Central memory CD8-positive, alpha-beta T cell (primary cell): ENCODE measurements around the gene ENOSF1.

ENCODE experiments used
- ATAC-seq: fragments of 150-1000 bp; cut with Tn5 transposase; replicated peaks from 2 replicates; pipeline ENCODE4 v1.10.0; 2022; ENCODE audit warnings: mild to moderate bottlenecking, moderate FRiP score, moderate number of reproducible peaks; ENCODE audit not compliant: poor library complexity, severe bottlenecking; ENCODE audit errors: extremely low read depth
- DNase-seq, 2 donors: peaks; one replicate each; pipeline ENCODE4 v3.0.0; 2021; ENCODE audit warnings: low spot score in 2 of 2
- H3K27ac Mint-ChIP-seq: one replicate; pipeline ENCODE4 v1.8.0; 2022; ENCODE audit warnings: low read depth, mild to moderate bottlenecking, moderate library complexity, mixed read lengths
- H3K27me3 Mint-ChIP-seq: one replicate; pipeline ENCODE4 v1.8.0; 2022; ENCODE audit warnings: mixed read lengths
- H3K36me3 Mint-ChIP-seq: one replicate; pipeline ENCODE4 v1.8.0; 2022; ENCODE audit warnings: mild to moderate bottlenecking, moderate library complexity, mixed read lengths; ENCODE audit not compliant: insufficient read depth
- H3K4me1 Mint-ChIP-seq: one replicate; pipeline ENCODE4 v1.8.0; 2022; ENCODE audit warnings: mixed read lengths
- H3K4me3 Mint-ChIP-seq: one replicate; pipeline ENCODE4 v1.8.0; 2022; ENCODE audit warnings: mild to moderate bottlenecking, moderate library complexity, mixed read lengths
- H3K9me3 Mint-ChIP-seq: one replicate; pipeline ENCODE4 v1.8.0; 2022; ENCODE audit warnings: mixed read lengths

The ENOSF1 gene

GRCh38 chr18:723541-724080 is 11.2 kb upstream of the ENOSF1 start:
- Mint-ChIP-seq H3K4me1 (no peaks in the 10 kb centered on the region), H3K27ac (peak overlapping the region; percentile 10), H3K9me3 (no peaks in the 10 kb centered on the region), H3K4me3 (no peak overlapping the region), H3K27me3 (no peaks in the 10 kb centered on the region), H3K36me3 (peaks cover 20% of the 10 kb centered on the region)
- ATAC-seq (no peak), DNase-seq (no peak)

GRCh38 chr18:717003-717402 is 4.6 kb upstream of the ENOSF1 start:
- peak overlapping the region; percentile 12 for H3K27ac Mint-ChIP-seq
- peaks cover 17% of the 10 kb centered on the region for H3K36me3 Mint-ChIP-seq
- H3K9me3 Mint-ChIP-seq, result no peaks in the 10 kb centered on the region
- no peaks in the 10 kb centered on the region for H3K27me3 Mint-ChIP-seq
- no peak for ATAC-seq
- DNase-seq, result no peak
- no peak overlapping the region for H3K4me3 Mint-ChIP-seq
- no peaks in the 10 kb centered on the region for H3K4me1 Mint-ChIP-seq

GRCh38 chr18:715626-716025 is 3.2 kb upstream of the ENOSF1 start:
- ATAC-seq, result no peak
- no peak overlapping the region for H3K27ac Mint-ChIP-seq
- peaks cover 12% of the 10 kb centered on the region for H3K4me1 Mint-ChIP-seq
- no peak for DNase-seq
- peaks cover 23% of the 10 kb centered on the region for H3K36me3 Mint-ChIP-seq
- H3K4me3 Mint-ChIP-seq, result no peak overlapping the region
- H3K27me3 Mint-ChIP-seq, result no peaks in the 10 kb centered on the region
- no peaks in the 10 kb centered on the region for H3K9me3 Mint-ChIP-seq

GRCh38 chr18:713135-713490 is 683 bp upstream of the ENOSF1 start:
- H3K27ac Mint-ChIP-seq, result peak overlapping the region; percentile 90
- DNase-seq, result peak in 1 of 2 donors; percentile 12

GRCh38 chr18:711657-712400 is 601 bp downstream of the ENOSF1 start:
- H3K9me3 Mint-ChIP-seq, result no peaks in the 10 kb centered on the region
- peak; percentile 79 for ATAC-seq
- peak overlapping the region; percentile 90 for H3K27ac Mint-ChIP-seq
- DNase-seq, result peak; percentile 50 to 75
- H3K4me1 Mint-ChIP-seq, result peaks cover 31% of the 10 kb centered on the region
- H3K4me3 Mint-ChIP-seq, result peak overlapping the region; percentile 85
- no peaks in the 10 kb centered on the region for H3K27me3 Mint-ChIP-seq
- peaks cover 23% of the 10 kb centered on the region for H3K36me3 Mint-ChIP-seq

More at GRCh38 chr18:713135-713490, 683 bp upstream of the ENOSF1 start:
- peaks cover 29% of the 10 kb centered on the region for H3K4me1 Mint-ChIP-seq
- no peaks in the 10 kb centered on the region for H3K27me3 Mint-ChIP-seq
- ATAC-seq, result no peak
- H3K36me3 Mint-ChIP-seq, result peaks cover 24% of the 10 kb centered on the region
- H3K9me3 Mint-ChIP-seq, result no peaks in the 10 kb centered on the region
- H3K4me3 Mint-ChIP-seq, result peak overlapping the region; percentile 85

- peaks cover 23% of the 10 kb centered on the region for H3K36me3 Mint-ChIP-seq
- H3K4me3 Mint-ChIP-seq, result peak overlapping the region; percentile 85
- peaks cover 35% of the 10 kb centered on the region for H3K4me1 Mint-ChIP-seq
- ATAC-seq (no peak), DNase-seq (no peak)
- no peaks in the 10 kb centered on the region for H3K27me3 Mint-ChIP-seq
- no peaks in the 10 kb centered on the region for H3K9me3 Mint-ChIP-seq
- peak overlapping the region; percentile 90 for H3K27ac Mint-ChIP-seq
Observed at GRCh38 chr18:711310-711656, 1.1 kb downstream of the ENOSF1 start.

- no peaks in the 10 kb centered on the region for H3K27me3 Mint-ChIP-seq
- peaks cover 23% of the 10 kb centered on the region for H3K36me3 Mint-ChIP-seq
- peaks cover 36% of the 10 kb centered on the region for H3K4me1 Mint-ChIP-seq
- peak overlapping the region; percentile 85 for H3K4me3 Mint-ChIP-seq
- no peaks in the 10 kb centered on the region for H3K9me3 Mint-ChIP-seq
- DNase-seq (no peak), ATAC-seq (no peak)
- H3K27ac Mint-ChIP-seq, result peak overlapping the region; percentile 90
Observed at GRCh38 chr18:710418-711300, 1.8 kb downstream of the ENOSF1 start.

GRCh38 chr18:709771-710170 is 2.7 kb downstream of the ENOSF1 start:
- Mint-ChIP-seq H3K9me3 (no peaks in the 10 kb centered on the region), H3K27me3 (no peaks in the 10 kb centered on the region), H3K4me1 (peaks cover 36% of the 10 kb centered on the region), H3K4me3 (no peak overlapping the region), H3K36me3 (peaks cover 25% of the 10 kb centered on the region), H3K27ac (no peak overlapping the region)
- ATAC-seq, result no peak
- no peak for DNase-seq

GRCh38 chr18:708096-708495 is 4.3 kb downstream of the ENOSF1 start:
- H3K4me1 Mint-ChIP-seq, result peaks cover 42% of the 10 kb centered on the region
- H3K36me3 Mint-ChIP-seq, result peaks cover 26% of the 10 kb centered on the region
- H3K4me3 Mint-ChIP-seq, result no peak overlapping the region
- no peaks in the 10 kb centered on the region for H3K27me3 Mint-ChIP-seq
- H3K27ac Mint-ChIP-seq, result peak overlapping the region; percentile 33
- H3K9me3 Mint-ChIP-seq, result no peaks in the 10 kb centered on the region
- ATAC-seq, result no peak
- no peak for DNase-seq

- no peak overlapping the region for H3K4me3 Mint-ChIP-seq
- H3K9me3 Mint-ChIP-seq, result no peaks in the 10 kb centered on the region
- peaks cover 38% of the 10 kb centered on the region for H3K4me1 Mint-ChIP-seq
- DNase-seq, result no peak
- no peak overlapping the region for H3K27ac Mint-ChIP-seq
- no peaks in the 10 kb centered on the region for H3K27me3 Mint-ChIP-seq
- peaks cover 16% of the 10 kb centered on the region for H3K36me3 Mint-ChIP-seq
- no peak for ATAC-seq
Observed at GRCh38 chr18:706405-706804, 6.0 kb downstream of the ENOSF1 start.

GRCh38 chr18:703213-703967 is 9.0 kb downstream of the ENOSF1 start:
- Mint-ChIP-seq H3K9me3 (no peaks in the 10 kb centered on the region), H3K4me1 (peaks cover 16% of the 10 kb centered on the region), H3K36me3 (peaks cover 18% of the 10 kb centered on the region), H3K27ac (no peak overlapping the region), H3K4me3 (no peak overlapping the region), H3K27me3 (no peaks in the 10 kb centered on the region)
- ATAC-seq (no peak), DNase-seq (no peak)

GRCh38 chr18:697800-698199 is 14.6 kb downstream of the ENOSF1 start:
- DNase-seq, result no peak
- no peaks in the 10 kb centered on the region for H3K4me1 Mint-ChIP-seq
- peaks cover 12% of the 10 kb centered on the region for H3K36me3 Mint-ChIP-seq
- H3K27ac Mint-ChIP-seq, result no peak overlapping the region
- H3K27me3 Mint-ChIP-seq, result no peaks in the 10 kb centered on the region
- no peak for ATAC-seq
- no peak overlapping the region for H3K4me3 Mint-ChIP-seq
- H3K9me3 Mint-ChIP-seq, result no peaks in the 10 kb centered on the region
